Fibroblast of villous mesenchyme (primary cell): ENCODE measurements around the gene C15orf61. TPM values are rescaled to one million over a fixed set of nuclear protein-coding genes. Genes with fewer than 3 reads are reported as not detected.

Experiments
- DNase-seq: peaks from one replicate; pipeline ENCODE4 v3.0.0-alpha.2; 2010; ENCODE audit warnings: low read depth
- H3K4me3 ChIP-seq: 2 replicates; pipeline ENCODE4 v1.5.1; 2011; ENCODE audit warnings: low read depth, mild to moderate bottlenecking, low read length
- CTCF ChIP-seq: IDR thresholded peaks from 2 replicates; pipeline ENCODE4 v1.5.1; 2012; ENCODE audit warnings: low read depth, mild to moderate bottlenecking, low read length; ENCODE audit not compliant: insufficient read depth
- total RNA-seq: library from RNA; depleted of rRNA; stranded (reverse); fragments of >200 nt; gene quantifications from 2 replicates; pipeline ENCODE4 v1.2.3, GENCODE V29; 2012

Gene C15orf61
- total RNA-seq, 1 donor = 2.6 TPM

- no peak overlapping the region for H3K4me3 ChIP-seq
- no peak for TF ChIP-seq CTCF
- DNase-seq = no peak
Observed at GRCh38 chr15:67524235-67524634, 3.3 kb downstream of the C15orf61 start.

GRCh38 chr15:67528513-67528912 is 7.6 kb downstream of the C15orf61 start:
- DNase-seq = no peak
- no peak for TF ChIP-seq CTCF
- no peak overlapping the region for H3K4me3 ChIP-seq

- peak; percentile 26 for DNase-seq
- TF ChIP-seq CTCF = no peak
- no peak overlapping the region for H3K4me3 ChIP-seq
Observed at GRCh38 chr15:67531379-67531914, 10.5 kb downstream of the C15orf61 start.

GRCh38 chr15:67533873-67534272 is 12.9 kb downstream of the C15orf61 start:
- DNase-seq = no peak
- no peak overlapping the region for H3K4me3 ChIP-seq
- TF ChIP-seq CTCF = no peak

GRCh38 chr15:67534360-67534759 is 13.4 kb downstream of the C15orf61 start:
- TF ChIP-seq CTCF = no peak
- no peak overlapping the region for H3K4me3 ChIP-seq
- no peak for DNase-seq

- no peak for TF ChIP-seq CTCF
- H3K4me3 ChIP-seq = no peak overlapping the region
- no peak for DNase-seq
Observed at GRCh38 chr15:67537771-67538170, 16.8 kb downstream of the C15orf61 start.

- peak within 1 kb of the TSS; percentile 91 for H3K4me3 ChIP-seq
- TF ChIP-seq CTCF = no peak
- DNase-seq = peak; percentile 73
Observed at GRCh38 chr15:67542420-67543347, 21.8 kb downstream of the C15orf61 start, which contains the start of gene MAP2K5. Gene MAP2K5 (plus strand): TSS chr15:67542703. CDS start chr15:67543336, 633 bp downstream.
